HepG2 (cell line): ENCODE results near the gene AJUBA. TPM values are rescaled to one million over a fixed set of nuclear protein-coding genes. Genes with fewer than 3 reads are reported as not detected.
"Not testable (repeated sequence)": the region's sequence is repeated elsewhere in the genome, so short reads cannot be mapped to it uniquely, and the experiment has no call there.

Source experiments
- CBFB ChIP-seq: sonication (generic); formaldehyde crosslinking; IDR thresholded peaks from 2 replicates; pipeline ENCODE4 v1.4.0; 2020; ENCODE audit warnings: missing genetic modification reagents
- CREM ChIP-seq, 2 experiments: sonication (generic) in 1 of 2; formaldehyde crosslinking in 1 of 2; IDR thresholded peaks; 2 replicates each; pipeline versions ENCODE4 v1.4.0 to v1.6.1; 2016 to 2020; ENCODE audit warnings: antibody characterized with exemption in 1 of 2, mild to moderate bottlenecking in 1 of 2, missing genetic modification reagents in 1 of 2
- GFI1 ChIP-seq: sonication (generic); formaldehyde crosslinking; IDR thresholded peaks from 2 replicates; pipeline ENCODE4 v1.5.0; 2020; ENCODE audit warnings: missing genetic modification reagents, mild to moderate bottlenecking, borderline replicate concordance
- HNF4A ChIP-seq: sonication (generic); formaldehyde crosslinking; IDR thresholded peaks from 2 replicates; pipeline ENCODE4 v1.4.0; 2020; ENCODE audit warnings: missing genetic modification reagents
- HNF4G ChIP-seq, 2 experiments: sonication (generic) in 1 of 2; formaldehyde crosslinking in 1 of 2; IDR thresholded peaks; 2 replicates each; pipeline versions ENCODE4 v1.4.0 to v1.6.1; 2011 to 2020; ENCODE audit warnings: borderline replicate concordance in 2 of 2, low read depth in 2 of 2, mild to moderate bottlenecking in 2 of 2, low read length in 1 of 2, missing genetic modification reagents in 1 of 2, moderate library complexity in 1 of 2
- KAT7 ChIP-seq: IDR thresholded peaks from 2 replicates; pipeline ENCODE4 v1.6.1; 2018; ENCODE audit warnings: borderline replicate concordance, missing compliant biosample characterization
- KLF16 ChIP-seq, 2 experiments: sonication (generic) in 1 of 2; formaldehyde crosslinking in 1 of 2; IDR thresholded peaks; 2 replicates each; pipeline versions ENCODE4 v1.6.1 to v1.8.0; 2016 to 2023; ENCODE audit warnings: missing genetic modification reagents in 2 of 2, missing compliant biosample characterization in 1 of 2
- MED1 ChIP-seq: sonication (generic); formaldehyde crosslinking; IDR thresholded peaks from 2 replicates; pipeline ENCODE4 v1.4.0; 2020; ENCODE audit warnings: missing genetic modification reagents
- PAF1 ChIP-seq: IDR thresholded peaks from 2 replicates; pipeline ENCODE4 v1.6.1; 2016; ENCODE audit warnings: missing genetic modification reagents, missing compliant biosample characterization
- TEAD3 ChIP-seq: optimal IDR thresholded peaks from 2 replicates; pipeline ENCODE3; 2016; ENCODE audit warnings: borderline replicate concordance
- ZFP1 ChIP-seq: IDR thresholded peaks from 2 replicates; pipeline ENCODE4 v1.6.1; 2016
- ZNF121 ChIP-seq: sonication (generic); formaldehyde crosslinking; IDR thresholded peaks from 2 replicates; pipeline ENCODE4 v1.5.0; 2020; ENCODE audit warnings: mild to moderate bottlenecking, missing genetic modification reagents
- ZNF567 ChIP-seq: sonication (generic); formaldehyde crosslinking; IDR thresholded peaks from 2 replicates; pipeline ENCODE4 v1.8.1; 2023; ENCODE audit warnings: mild to moderate bottlenecking, missing genetic modification reagents, borderline replicate concordance
- ZNF792 ChIP-seq: IDR thresholded peaks from 2 replicates; pipeline ENCODE4 v1.6.1; 2016
- ZNF883 ChIP-seq: sonication (generic); formaldehyde crosslinking; IDR thresholded peaks from 2 replicates; pipeline ENCODE4 v1.5.1; 2020; ENCODE audit warnings: mild to moderate bottlenecking, missing genetic modification reagents; ENCODE audit errors: not compliant biosample characterization
- polyA plus RNA-seq, 8 experiments: library from polyadenylated mRNA; depleted of rRNA in 3 of 8; stranded (reverse) in 7 of 8; unstranded in 1 of 8; fragments of >200 nt; fragmentation: Illumina TruSeq in 4 of 8; extraction: Trizol in 4 of 8; gene quantifications; 2 replicates each; pipeline versions ENCODE4 v1.2.1 to v1.2.3, GENCODE V29; 2011 to 2016; ENCODE audit warnings: low read depth in 4 of 8, missing spikeins in 1 of 8, mixed read lengths in 1 of 8; ENCODE audit not compliant: insufficient read depth in 1 of 8
- total RNA-seq, 5 experiments: library from RNA; depleted of rRNA; stranded (reverse); fragments of >200 nt; fragmentation: Illumina TruSeq; extraction: Trizol; gene quantifications; 2 replicates each; pipeline ENCODE4 v1.2.3, GENCODE V29; 2016; ENCODE audit warnings: low read depth in 1 of 5
- TF ChIP-seq, protein P1 (sequence below): sonication (generic); formaldehyde crosslinking; IDR thresholded peaks from 2 replicates; pipeline ENCODE4 v1.4.0; 2020; ENCODE audit warnings: missing genetic modification reagents, low read depth, mild to moderate bottlenecking, borderline replicate concordance
- TF ChIP-seq, protein P2 (sequence below): sonication (generic); formaldehyde crosslinking; conservative IDR thresholded peaks from 2 replicates; pipeline ENCODE4 v1.8.1; 2023; ENCODE audit warnings: missing genetic modification reagents
- TF ChIP-seq, protein P3 (sequence below): sonication (generic); formaldehyde crosslinking; IDR thresholded peaks from 2 replicates; pipeline ENCODE4 v1.5.1; 2020; ENCODE audit warnings: missing genetic modification reagents, mild to moderate bottlenecking, borderline replicate concordance
- TF ChIP-seq, protein P4 (sequence below): sonication (generic); formaldehyde crosslinking; IDR thresholded peaks from 2 replicates; pipeline ENCODE4 v1.4.0; 2020; ENCODE audit warnings: missing genetic modification reagents, borderline replicate concordance

AJUBA gene
- total and polyA plus RNA-seq, 2 of the 13 experiments (the other 11 are each of a cell fraction or from before 2014, with no cell fraction given) = 157 to 241 TPM

DNA sequence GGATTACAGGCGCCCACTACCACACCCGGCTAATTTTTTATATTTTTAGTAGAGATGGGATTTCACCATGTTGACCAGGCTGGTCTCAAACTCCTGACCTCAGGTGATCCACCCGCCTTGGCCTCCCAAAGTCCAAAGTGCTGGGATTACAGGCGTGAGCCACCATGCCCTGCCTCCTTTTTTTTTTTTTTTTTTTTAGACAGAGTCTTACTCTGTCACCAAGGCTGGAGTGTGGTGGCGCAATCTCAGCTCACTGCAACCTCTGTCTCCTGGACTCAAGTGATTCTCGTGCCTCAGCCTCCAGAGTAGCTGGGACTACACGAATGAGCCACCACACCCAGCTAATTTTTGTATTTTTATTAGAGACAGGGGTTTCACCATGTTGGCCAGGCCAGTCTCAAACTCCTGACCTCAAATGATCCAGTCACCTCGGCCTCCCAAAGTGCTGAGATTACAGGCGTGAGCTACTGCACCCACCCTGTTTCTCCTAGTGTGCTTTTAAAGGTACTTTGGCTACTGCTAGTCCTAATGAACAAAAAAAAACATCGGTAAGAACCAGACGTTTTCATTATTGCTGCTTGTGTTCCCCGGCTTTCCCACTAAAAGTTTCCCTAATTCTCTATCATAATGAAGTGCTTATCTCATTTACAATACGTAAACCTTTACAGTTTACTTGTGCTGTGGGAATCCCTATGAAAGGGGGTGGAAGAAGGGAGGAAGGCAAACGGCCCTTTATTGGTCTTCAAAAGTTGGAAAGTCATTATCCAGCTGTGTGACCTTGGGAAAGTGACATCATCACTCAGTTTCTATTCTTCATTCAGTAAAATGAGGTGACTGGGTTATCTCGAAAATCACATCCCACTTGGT is 16.2 kb downstream of the AJUBA start (continued):
- TF ChIP-seq MED1 (CRISPR knock-in tag) (peak; percentile 83), KAT7 (CRISPR knock-in tag) (peak; percentile 94), GFI1 (CRISPR knock-in tag) (peak; percentile 96), TEAD3 (peak; percentile 32), PAF1 (CRISPR knock-in tag) (peak; percentile 8), HNF4A (CRISPR knock-in tag) (peak; percentile 95), ZNF121 (CRISPR knock-in tag) (peak; percentile 65), CREM (IDR thresholded peaks at IDR 0.05) (peak; percentile 56; the same call in 1 of the 2 replicates), ZNF792 (CRISPR knock-in tag) (peak; percentile 82; the same call in 1 of the 2 replicates), HNF4G (IDR thresholded peaks at IDR 0.05; ENCODE audit: borderline replicate concordance, low read depth, low read length) (peak; percentile 78; the same call in 1 of the 2 replicates), HNF4G (CRISPR knock-in tag; IDR thresholded peaks at IDR 0.05; ENCODE audit: borderline replicate concordance, low read depth) (peak; percentile 86; the same call in 1 of the 2 replicates), ZFP1 (peak; percentile 59; the same call in 1 of the 2 replicates), CBFB (CRISPR knock-in tag) (peak; percentile 44; the same call in 1 of the 2 replicates), KLF16 (CRISPR knock-in tag; IDR thresholded peaks at IDR 0.05) (peak in 1 of 2 experiments; percentile 33; a peak in 2 of 4 replicates), ZNF883 (CRISPR knock-in tag) (peak; percentile 35), ZNF567 (CRISPR knock-in tag) (peak; percentile 43; the same call in 1 of the 2 replicates)
- TF ChIP-seq, protein P1, sequence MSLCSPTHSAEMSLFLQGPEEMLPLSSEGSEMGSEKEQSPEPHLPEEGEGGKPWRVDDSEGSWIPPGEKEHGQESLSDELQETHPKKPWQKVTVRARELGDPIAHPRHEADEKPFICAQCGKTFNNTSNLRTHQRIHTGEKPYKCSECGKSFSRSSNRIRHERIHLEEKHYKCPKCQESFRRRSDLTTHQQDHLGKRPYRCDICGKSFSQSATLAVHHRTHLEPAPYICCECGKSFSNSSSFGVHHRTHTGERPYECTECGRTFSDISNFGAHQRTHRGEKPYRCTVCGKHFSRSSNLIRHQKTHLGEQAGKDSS (CRISPR knock-in tag) = 0 out of 2 replicates have a peak, but pooled peaks have one; percentile 15
- TF ChIP-seq, protein P2, sequence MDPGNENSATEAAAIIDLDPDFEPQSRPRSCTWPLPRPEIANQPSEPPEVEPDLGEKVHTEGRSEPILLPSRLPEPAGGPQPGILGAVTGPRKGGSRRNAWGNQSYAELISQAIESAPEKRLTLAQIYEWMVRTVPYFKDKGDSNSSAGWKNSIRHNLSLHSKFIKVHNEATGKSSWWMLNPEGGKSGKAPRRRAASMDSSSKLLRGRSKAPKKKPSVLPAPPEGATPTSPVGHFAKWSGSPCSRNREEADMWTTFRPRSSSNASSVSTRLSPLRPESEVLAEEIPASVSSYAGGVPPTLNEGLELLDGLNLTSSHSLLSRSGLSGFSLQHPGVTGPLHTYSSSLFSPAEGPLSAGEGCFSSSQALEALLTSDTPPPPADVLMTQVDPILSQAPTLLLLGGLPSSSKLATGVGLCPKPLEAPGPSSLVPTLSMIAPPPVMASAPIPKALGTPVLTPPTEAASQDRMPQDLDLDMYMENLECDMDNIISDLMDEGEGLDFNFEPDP (CRISPR knock-in tag) = 0 out of 2 replicates have a peak, but pooled peaks have one; percentile 89
- TF ChIP-seq CREM (CRISPR knock-in tag; IDR thresholded peaks at IDR 0.05) = not testable (repeated sequence)
- TF ChIP-seq, protein P3, sequence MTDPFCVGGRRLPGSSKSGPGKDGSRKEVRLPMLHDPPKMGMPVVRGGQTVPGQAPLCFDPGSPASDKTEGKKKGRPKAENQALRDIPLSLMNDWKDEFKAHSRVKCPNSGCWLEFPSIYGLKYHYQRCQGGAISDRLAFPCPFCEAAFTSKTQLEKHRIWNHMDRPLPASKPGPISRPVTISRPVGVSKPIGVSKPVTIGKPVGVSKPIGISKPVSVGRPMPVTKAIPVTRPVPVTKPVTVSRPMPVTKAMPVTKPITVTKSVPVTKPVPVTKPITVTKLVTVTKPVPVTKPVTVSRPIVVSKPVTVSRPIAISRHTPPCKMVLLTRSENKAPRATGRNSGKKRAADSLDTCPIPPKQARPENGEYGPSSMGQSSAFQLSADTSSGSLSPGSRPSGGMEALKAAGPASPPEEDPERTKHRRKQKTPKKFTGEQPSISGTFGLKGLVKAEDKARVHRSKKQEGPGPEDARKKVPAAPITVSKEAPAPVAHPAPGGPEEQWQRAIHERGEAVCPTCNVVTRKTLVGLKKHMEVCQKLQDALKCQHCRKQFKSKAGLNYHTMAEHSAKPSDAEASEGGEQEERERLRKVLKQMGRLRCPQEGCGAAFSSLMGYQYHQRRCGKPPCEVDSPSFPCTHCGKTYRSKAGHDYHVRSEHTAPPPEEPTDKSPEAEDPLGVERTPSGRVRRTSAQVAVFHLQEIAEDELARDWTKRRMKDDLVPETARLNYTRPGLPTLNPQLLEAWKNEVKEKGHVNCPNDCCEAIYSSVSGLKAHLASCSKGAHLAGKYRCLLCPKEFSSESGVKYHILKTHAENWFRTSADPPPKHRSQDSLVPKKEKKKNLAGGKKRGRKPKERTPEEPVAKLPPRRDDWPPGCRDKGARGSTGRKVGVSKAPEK (CRISPR knock-in tag) = peak; percentile 19; the same call in 1 of the 2 replicates
- TF ChIP-seq, protein P4, sequence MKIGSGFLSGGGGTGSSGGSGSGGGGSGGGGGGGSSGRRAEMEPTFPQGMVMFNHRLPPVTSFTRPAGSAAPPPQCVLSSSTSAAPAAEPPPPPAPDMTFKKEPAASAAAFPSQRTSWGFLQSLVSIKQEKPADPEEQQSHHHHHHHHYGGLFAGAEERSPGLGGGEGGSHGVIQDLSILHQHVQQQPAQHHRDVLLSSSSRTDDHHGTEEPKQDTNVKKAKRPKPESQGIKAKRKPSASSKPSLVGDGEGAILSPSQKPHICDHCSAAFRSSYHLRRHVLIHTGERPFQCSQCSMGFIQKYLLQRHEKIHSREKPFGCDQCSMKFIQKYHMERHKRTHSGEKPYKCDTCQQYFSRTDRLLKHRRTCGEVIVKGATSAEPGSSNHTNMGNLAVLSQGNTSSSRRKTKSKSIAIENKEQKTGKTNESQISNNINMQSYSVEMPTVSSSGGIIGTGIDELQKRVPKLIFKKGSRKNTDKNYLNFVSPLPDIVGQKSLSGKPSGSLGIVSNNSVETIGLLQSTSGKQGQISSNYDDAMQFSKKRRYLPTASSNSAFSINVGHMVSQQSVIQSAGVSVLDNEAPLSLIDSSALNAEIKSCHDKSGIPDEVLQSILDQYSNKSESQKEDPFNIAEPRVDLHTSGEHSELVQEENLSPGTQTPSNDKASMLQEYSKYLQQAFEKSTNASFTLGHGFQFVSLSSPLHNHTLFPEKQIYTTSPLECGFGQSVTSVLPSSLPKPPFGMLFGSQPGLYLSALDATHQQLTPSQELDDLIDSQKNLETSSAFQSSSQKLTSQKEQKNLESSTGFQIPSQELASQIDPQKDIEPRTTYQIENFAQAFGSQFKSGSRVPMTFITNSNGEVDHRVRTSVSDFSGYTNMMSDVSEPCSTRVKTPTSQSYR = 0 out of 2 replicates have a peak, but pooled peaks have one; percentile 20
